AG09309 (cell line): Measurements from ENCODE around the gene TEKTIP1.

ENCODE experiments used
- DNase-seq: peaks from one replicate; pipeline ENCODE4 v3.0.0-alpha.2; 2010; ENCODE audit warnings: low read depth
- H3K4me3 ChIP-seq: 2 replicates; pipeline ENCODE4 v1.5.1; 2011; ENCODE audit warnings: mild to moderate bottlenecking, low read depth, low read length, moderate library complexity; ENCODE audit not compliant: control insufficient read depth
- CTCF ChIP-seq: IDR thresholded peaks from 2 replicates; pipeline ENCODE4 v1.5.1; 2011; ENCODE audit warnings: mild to moderate bottlenecking, low read depth, low read length, inconsistent platforms; ENCODE audit not compliant: insufficient read depth, control insufficient read depth; ENCODE audit errors: missing control alignments

The TEKTIP1 gene

DNA sequence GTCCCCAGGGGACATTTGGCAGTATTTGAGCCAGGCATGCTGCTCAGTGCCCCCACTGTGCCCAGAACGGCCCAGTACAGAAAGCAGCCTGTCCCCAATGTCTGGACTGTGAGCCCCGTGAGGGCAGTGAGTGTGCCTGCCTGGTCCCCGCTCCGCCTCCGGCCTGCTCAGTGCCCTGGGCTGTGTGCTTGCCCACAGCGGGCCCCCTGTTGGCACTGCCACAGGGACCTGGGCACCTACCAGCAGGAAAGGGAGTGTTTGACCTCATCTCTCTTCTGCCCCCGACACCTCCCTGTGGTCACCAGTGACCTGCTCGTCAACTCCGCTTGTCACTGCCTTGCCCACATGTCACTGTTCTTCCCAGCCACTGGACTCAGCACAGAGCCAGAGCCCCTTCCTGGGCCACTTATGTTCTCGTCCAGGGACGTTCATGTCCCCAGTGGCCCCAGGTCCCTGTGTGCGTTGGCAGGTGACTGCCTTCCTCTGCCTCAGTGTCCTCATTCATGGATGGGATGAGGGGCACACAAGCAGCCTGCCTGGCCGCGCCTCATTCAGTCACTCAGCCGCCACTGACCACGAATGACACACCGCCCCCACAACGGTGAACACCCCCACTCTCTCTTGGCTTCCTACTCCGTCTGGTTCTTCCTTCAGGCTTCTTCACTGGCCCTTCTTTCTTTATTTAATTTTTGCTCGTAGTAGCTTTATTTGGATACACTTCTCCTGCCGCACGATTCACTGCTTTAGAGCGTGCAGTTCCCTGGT is 30.0 kb upstream of the TEKTIP1 start:
- no peak overlapping the region for H3K4me3 ChIP-seq
- no peak for DNase-seq
- no peak for TF ChIP-seq CTCF

GRCh38 chr19:3509566-3509989 is 29.4 kb upstream of the TEKTIP1 start:
- H3K4me3 ChIP-seq, result no peak overlapping the region

GRCh38 chr19:3510727-3511126 is 28.2 kb upstream of the TEKTIP1 start:
- no peak overlapping the region for H3K4me3 ChIP-seq
- no peak for DNase-seq
- TF ChIP-seq CTCF, result no peak

More at GRCh38 chr19:3509566-3509989, 29.4 kb upstream of the TEKTIP1 start:
- no peak for TF ChIP-seq CTCF
- no peak for DNase-seq

DNA sequence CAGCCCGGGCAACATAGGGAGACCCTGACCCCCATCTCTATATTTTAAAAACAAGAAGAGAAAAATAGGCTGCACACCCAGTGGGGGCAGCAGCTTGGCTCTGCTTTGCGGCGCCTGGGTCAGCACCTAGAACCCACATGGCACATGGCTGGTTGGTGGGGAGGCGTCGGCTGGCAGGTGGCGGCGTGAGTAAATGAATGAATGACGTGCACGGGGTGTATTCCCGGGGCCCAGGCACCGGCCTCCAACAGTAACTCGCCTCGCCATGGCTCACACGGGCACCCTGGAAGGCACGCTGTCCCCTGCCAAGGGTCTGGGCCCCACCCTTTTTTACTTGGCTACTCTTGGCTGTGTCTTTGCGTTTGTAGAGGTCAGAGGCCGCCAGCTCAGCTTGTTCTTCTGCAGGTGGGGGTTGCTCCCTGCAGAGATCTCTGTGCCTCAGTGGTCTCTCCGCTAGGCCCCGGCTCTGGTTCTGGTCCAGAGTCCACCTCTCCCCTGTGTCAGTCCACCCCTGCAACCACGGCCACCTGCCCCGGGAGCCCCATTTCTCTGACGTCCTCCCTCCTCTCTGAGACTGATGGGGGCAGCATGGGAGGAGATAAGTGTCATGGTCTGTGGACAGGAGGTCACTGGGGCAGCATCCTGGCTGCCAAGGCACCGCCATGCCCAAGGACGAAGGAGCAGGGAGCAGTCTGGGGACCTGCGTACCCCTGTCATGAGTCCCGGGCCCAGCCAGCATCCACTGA is 27.3 kb upstream of the TEKTIP1 start:
- no peak overlapping the region for H3K4me3 ChIP-seq
- DNase-seq, result no peak
- TF ChIP-seq CTCF, result no peak

DNA sequence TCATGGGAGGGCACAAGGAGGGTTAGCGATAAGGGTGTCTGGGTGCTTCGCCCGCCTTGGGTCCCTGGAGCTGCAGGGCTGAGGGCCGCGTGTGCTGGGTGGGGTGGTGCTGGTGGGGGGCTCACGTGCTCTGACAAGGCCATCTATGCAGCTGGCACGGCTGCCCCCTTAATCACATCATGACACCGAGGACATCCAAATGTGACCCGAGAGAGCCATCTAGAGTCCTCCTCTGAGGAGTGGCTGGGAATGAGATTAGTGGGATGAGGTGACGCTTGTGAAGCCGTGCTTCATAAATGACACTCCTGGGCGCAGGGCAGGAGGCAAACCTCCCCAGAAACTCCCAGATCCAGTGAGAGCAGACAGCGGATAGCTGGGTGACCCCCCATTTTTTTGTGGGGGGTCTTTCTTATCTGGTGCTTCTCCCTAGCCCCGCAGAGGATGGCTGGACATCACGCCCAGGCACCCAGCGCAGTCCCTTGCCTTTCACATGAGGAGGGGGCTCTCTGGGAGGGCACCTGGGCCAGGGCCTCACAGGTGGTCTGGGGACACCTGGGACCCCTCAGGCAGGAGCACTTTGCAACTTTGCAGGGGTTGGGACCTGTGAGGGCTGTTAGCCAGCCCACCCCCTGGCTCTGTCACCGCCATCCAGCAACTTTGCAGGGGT is 26.3 kb upstream of the TEKTIP1 start:
- H3K4me3 ChIP-seq, result no peak overlapping the region
- TF ChIP-seq CTCF, result no peak
- DNase-seq, result no peak

- DNase-seq, result no peak
- TF ChIP-seq CTCF, result no peak
- H3K4me3 ChIP-seq, result no peak overlapping the region
Observed at GRCh38 chr19:3513229-3514140, 25.5 kb upstream of the TEKTIP1 start.
